Tibial nerve (tissue), 4 donors: Measurements from ENCODE around the gene REPIN1.

Source experiments
- EP300 ChIP-seq, 2 donors: sonication (generic); formaldehyde crosslinking; IDR thresholded peaks; one replicate each; pipeline ENCODE4 v1.6.1; 2017; ENCODE audit warnings: antibody characterized with exemption in 2 of 2, mild to moderate bottlenecking in 1 of 2
- TF ChIP-seq, protein P1 (sequence below), 5 experiments: fragments of 200-600 bp in 3 of 5; fragments of 450-650 bp in 2 of 5; sonication (generic) in 3 of 5; IDR thresholded peaks; one replicate each; pipeline ENCODE4 v1.5.1; 2016 to 2019; ENCODE audit warnings: antibody characterized with exemption in 5 of 5, mild to moderate bottlenecking in 3 of 5, moderate library complexity in 2 of 5

DNA sequence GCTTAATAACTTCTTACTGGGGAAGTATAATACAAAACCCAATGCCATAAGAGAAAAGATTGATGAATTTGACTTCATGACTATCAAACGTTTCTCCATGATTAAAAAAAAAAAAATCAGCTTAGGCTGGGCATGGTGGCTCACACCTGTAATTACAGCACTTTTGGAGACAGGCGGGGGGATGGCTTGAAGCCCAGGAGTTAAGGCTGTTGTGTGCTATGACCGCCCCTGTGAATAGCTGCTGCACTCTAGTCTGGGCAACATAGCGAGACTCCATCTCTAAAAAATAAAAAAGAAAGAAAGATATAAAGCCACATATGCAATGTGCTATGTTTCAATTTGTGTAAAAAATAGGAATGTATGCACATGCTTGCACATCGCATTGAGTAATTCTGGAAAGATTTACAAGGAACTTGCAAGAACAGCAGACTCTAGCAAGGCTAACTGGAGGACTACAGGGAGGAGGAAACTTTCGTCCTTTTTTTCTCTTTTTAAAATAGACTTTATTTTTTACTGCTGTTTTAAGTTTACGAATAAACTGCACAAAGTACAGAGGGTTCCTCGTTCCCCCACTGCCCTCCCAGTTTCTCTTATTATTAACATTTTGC lies 16.9 kb upstream of the REPIN1 start:
- TF ChIP-seq, protein P1, sequence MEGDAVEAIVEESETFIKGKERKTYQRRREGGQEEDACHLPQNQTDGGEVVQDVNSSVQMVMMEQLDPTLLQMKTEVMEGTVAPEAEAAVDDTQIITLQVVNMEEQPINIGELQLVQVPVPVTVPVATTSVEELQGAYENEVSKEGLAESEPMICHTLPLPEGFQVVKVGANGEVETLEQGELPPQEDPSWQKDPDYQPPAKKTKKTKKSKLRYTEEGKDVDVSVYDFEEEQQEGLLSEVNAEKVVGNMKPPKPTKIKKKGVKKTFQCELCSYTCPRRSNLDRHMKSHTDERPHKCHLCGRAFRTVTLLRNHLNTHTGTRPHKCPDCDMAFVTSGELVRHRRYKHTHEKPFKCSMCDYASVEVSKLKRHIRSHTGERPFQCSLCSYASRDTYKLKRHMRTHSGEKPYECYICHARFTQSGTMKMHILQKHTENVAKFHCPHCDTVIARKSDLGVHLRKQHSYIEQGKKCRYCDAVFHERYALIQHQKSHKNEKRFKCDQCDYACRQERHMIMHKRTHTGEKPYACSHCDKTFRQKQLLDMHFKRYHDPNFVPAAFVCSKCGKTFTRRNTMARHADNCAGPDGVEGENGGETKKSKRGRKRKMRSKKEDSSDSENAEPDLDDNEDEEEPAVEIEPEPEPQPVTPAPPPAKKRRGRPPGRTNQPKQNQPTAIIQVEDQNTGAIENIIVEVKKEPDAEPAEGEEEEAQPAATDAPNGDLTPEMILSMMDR (IDR thresholded peaks at IDR 0.05), result no peak
- no peak for TF ChIP-seq EP300 (IDR thresholded peaks at IDR 0.05)
